Uterus (tissue), 4 donors: ENCODE results near the gene HEG1. TPM values are rescaled to one million over a fixed set of nuclear protein-coding genes. Genes with fewer than 3 reads are reported as not detected.

Experiments
- DNase-seq, 2 donors: peaks; one replicate each; pipeline ENCODE4 v3.0.0-alpha.2; 2019 to 2020
- H3K27ac ChIP-seq, 2 donors: fragments of 200-600 bp; sonication (generic); 1 replicate in 1 of 2; 2 replicates in 1 of 2; pipeline ENCODE4 v1.5.1; 2016 to 2018
- H3K27me3 ChIP-seq, 2 donors: fragments of 200-600 bp; sonication (generic); one replicate each; pipeline ENCODE4 v1.5.1; 2018 to 2019; ENCODE audit warnings: control low read depth in 1 of 2
- H3K36me3 ChIP-seq, 2 donors: fragments of 200-600 bp; sonication (generic); one replicate each; pipeline ENCODE4 v1.5.1; 2019; ENCODE audit warnings: control low read depth in 1 of 2
- H3K4me1 ChIP-seq, 2 donors: fragments of 200-600 bp; sonication (generic); one replicate each; pipeline ENCODE4 v1.5.1; 2018 to 2019; ENCODE audit warnings: control low read depth in 1 of 2
- H3K4me3 ChIP-seq, 2 donors: fragments of 200-600 bp; sonication (generic); 1 replicate in 1 of 2; 2 replicates in 1 of 2; pipeline ENCODE4 v1.5.1; 2018 to 2019; ENCODE audit warnings: mild to moderate bottlenecking in 1 of 2
- H3K9me3 ChIP-seq, 2 donors: fragments of 200-600 bp; sonication (generic); one replicate each; pipeline ENCODE4 v1.5.1; 2019; ENCODE audit warnings: control low read depth in 1 of 2
- POLR2A ChIP-seq, 2 donors: fragments of 450-650 bp; IDR thresholded peaks; one replicate each; pipeline ENCODE4 v1.6.1; 2016; ENCODE audit warnings: antibody characterized with exemption in 2 of 2, mild to moderate bottlenecking in 1 of 2, moderate library complexity in 1 of 2
- intact Hi-C: fragments of 100-400 bp; cut with DNase I; formaldehyde crosslinking; loops from one replicate; pipeline ENCODE4 v1.15.1; 2023; ENCODE audit warnings: low total_unique reads
- total RNA-seq, 4 donors: library from RNA; depleted of rRNA in 3 of 4; stranded (reverse); fragments of >200 nt in 3 of 4; gene quantifications; one replicate each; pipeline versions ENCODE4 v1.1.0 to v1.2.4, GENCODE V29; 2014 to 2023
- TF ChIP-seq, protein P1 (sequence below), 4 experiments: fragments of 200-600 bp in 2 of 4; fragments of 450-650 bp in 2 of 4; sonication (generic) in 2 of 4; IDR thresholded peaks; one replicate each; pipeline ENCODE4 v1.5.1; 2016 to 2019; ENCODE audit warnings: antibody characterized with exemption in 4 of 4, mild to moderate bottlenecking in 2 of 4, moderate library complexity in 1 of 4
- donor health status: DM: yes; HTN: yes; CAD: no.

HEG1 gene
- total RNA-seq, 4 donors from 2014 or later, result 64.8 to 97.0 (median 71.7) TPM

DNA sequence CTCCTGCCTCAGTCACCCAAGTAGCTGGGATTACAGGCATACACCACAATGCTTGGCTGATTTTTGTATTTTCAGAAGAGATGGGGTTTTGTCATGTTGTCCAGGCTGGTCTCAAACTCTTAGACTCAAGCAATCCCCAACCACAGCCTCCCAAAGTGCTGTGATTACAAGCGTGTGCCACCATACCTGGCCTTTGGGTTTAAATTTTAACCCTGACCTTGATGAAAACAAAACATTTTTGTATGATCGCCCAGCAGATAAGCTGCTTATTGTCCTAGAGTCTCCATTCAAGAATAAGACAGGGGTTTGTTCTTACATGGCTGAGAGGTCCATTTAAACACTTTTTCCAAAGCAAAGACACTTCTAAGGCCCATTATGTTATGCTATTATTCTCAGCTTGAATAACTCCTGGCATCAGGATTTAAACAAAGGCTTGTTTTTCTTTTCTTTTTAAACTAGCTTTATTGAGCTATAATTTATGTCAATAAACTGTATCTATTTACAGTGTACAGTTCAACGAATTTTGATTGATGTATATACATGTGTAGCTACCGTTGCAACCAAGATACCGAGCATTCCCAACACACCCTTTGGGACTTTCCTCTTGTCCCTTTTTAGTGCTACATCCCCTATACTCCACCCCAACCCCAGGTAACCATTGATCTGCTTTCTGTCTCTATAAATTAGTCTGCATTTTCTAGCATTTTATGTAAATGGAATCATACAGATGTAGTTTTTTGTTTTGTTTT, 119.8 kb downstream of the HEG1 start:
- intact Hi-C loops, result loop anchor here (10.0 kb wide), 1 partner anchor 229 kb away; no protein-coding TSS in a partner anchor

DNA sequence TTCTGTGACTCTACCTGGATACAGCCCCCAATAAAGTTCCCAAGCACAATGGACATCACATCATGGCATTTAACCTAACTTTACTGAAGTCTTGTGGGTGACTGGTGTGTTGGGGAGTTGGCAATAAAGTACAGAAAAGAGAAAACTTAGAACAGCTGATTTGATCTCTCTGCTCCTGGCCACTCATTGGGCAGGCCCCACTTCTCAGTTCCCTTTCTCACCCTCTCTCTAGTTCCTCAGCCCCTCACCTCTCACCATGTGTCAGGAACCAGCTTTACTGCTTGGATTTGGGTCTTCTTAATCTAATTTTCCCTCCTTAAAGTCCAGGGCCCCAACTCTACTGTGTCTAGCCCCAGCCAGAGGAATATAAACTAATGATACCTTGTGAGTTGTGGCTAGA, 120.5 kb downstream of the HEG1 start:
- Histone ChIP-seq H3K27me3 (no peaks in the 10 kb centered on the region), H3K4me1 (no peaks in the 10 kb centered on the region), H3K9me3 (no peaks in the 10 kb centered on the region), H3K36me3 (no peaks in the 10 kb centered on the region), H3K4me3 (no peak overlapping the region), H3K27ac (no peak overlapping the region)
- DNase-seq, result no peak
- TF ChIP-seq POLR2A (IDR thresholded peaks at IDR 0.05), result no peak
- TF ChIP-seq, protein P1, sequence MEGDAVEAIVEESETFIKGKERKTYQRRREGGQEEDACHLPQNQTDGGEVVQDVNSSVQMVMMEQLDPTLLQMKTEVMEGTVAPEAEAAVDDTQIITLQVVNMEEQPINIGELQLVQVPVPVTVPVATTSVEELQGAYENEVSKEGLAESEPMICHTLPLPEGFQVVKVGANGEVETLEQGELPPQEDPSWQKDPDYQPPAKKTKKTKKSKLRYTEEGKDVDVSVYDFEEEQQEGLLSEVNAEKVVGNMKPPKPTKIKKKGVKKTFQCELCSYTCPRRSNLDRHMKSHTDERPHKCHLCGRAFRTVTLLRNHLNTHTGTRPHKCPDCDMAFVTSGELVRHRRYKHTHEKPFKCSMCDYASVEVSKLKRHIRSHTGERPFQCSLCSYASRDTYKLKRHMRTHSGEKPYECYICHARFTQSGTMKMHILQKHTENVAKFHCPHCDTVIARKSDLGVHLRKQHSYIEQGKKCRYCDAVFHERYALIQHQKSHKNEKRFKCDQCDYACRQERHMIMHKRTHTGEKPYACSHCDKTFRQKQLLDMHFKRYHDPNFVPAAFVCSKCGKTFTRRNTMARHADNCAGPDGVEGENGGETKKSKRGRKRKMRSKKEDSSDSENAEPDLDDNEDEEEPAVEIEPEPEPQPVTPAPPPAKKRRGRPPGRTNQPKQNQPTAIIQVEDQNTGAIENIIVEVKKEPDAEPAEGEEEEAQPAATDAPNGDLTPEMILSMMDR (IDR thresholded peaks at IDR 0.05), result no peak
- intact Hi-C loops, result loop anchor here (10.0 kb wide), 1 partner anchor 230 kb away; no protein-coding TSS in a partner anchor

More for the DNA sequence above, 119.8 kb downstream of the HEG1 start:
- H3K36me3 ChIP-seq, result no peaks in the 10 kb centered on the region
- H3K4me1 ChIP-seq, result no peaks in the 10 kb centered on the region
- H3K4me3 ChIP-seq, result no peak overlapping the region
- TF ChIP-seq, protein P1 (IDR thresholded peaks at IDR 0.05), result no peak
- TF ChIP-seq POLR2A (IDR thresholded peaks at IDR 0.05), result no peak
- H3K9me3 ChIP-seq, result no peaks in the 10 kb centered on the region
- no peak overlapping the region for H3K27ac ChIP-seq
- DNase-seq, result no peak
- no peaks in the 10 kb centered on the region for H3K27me3 ChIP-seq

DNA sequence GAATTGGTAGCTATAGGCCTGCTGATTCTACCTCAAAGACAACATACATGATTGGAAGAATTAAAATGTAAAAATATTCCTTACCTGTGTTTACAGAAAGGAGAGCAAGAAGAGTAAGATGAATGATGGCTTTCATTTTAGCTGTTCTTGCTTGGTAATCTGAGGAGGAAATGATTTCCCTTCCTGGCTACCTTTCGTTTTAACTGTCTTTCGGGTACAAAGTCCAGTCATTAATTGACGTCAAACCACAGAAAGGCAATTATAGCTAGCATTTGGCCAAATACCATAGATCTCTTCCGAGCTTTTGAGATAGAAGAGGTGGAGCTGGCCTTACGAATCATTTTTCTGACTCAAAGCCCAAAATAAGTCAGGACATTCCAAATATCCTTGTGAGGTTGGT, 121.2 kb downstream of the HEG1 start, which contains the start of gene MUC13:
TSS of gene MUC13 (minus strand) at position 175 of the 400 bp plus-strand sequence. CDS start at position 136, 39 bp downstream.
- DNase-seq, result no peak
- no peak for TF ChIP-seq POLR2A (IDR thresholded peaks at IDR 0.05)
- TF ChIP-seq, protein P1 (IDR thresholded peaks at IDR 0.05), result no peak
- Histone ChIP-seq H3K36me3 (no peaks in the 10 kb centered on the region), H3K4me1 (no peaks in the 10 kb centered on the region), H3K27me3 (no peaks in the 10 kb centered on the region), H3K9me3 (no peaks in the 10 kb centered on the region), H3K4me3 (no peak within 1 kb of the TSS), H3K27ac (no peak within 1 kb of the TSS)
- intact Hi-C loops, result loop anchor here (10.0 kb wide), 1 partner anchor 230 kb away; no protein-coding TSS in a partner anchor

DNA sequence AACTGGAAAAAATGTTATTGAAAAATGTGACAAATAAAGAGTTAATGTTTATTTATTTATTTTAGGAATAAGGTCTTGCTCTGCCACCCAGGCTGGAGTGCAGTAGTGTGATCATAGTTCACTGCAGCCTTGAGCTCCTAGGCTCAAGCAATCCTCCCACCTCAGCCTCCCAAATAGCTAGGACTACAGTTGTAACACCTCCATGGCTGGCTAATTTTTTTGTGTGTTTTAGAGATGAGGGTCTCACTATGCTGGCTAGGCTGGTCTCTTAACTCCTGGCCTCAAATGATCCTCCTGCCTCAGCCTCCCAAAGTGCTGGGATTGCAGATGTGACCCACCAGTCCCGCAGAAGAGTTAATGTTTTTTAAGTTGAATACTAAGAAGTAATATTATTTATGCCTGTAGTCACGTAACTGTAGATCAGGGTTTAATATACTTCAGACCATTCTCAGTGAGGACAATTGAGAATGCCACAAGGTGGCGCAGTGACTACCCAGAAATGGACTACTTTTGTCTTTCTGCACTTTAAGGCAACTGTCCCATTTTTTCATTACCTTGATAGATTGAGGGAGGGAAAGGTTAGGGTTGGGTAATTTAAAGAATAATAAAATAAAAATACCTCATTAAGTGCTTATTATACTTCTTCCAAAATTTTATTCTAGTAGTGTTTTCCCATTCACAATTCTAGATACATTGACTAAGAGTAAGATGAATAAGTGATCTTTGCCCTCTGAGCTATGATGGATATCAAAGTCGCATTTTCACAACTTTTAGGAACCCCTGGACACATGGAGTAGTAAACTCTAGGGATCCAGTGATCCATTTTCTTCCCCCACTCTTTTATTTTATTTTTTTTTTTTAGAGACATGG, 127.2 kb downstream of the HEG1 start:
- TF ChIP-seq, protein P1 (IDR thresholded peaks at IDR 0.05), result peak; percentile 58 to 85 (median 61)
- no peak for TF ChIP-seq POLR2A (IDR thresholded peaks at IDR 0.05)
- H3K27ac ChIP-seq, result no peak overlapping the region
- no peaks in the 10 kb centered on the region for H3K9me3 ChIP-seq
- no peaks in the 10 kb centered on the region for H3K27me3 ChIP-seq
- intact Hi-C loops, result no loop called here
- H3K36me3 ChIP-seq, result no peaks in the 10 kb centered on the region
- no peaks in the 10 kb centered on the region for H3K4me1 ChIP-seq
- H3K4me3 ChIP-seq, result no peak overlapping the region
- DNase-seq, result peak; percentile 52 to 54
